ENCODE data around the gene DOCK1.

The DOCK1 gene

DNA sequence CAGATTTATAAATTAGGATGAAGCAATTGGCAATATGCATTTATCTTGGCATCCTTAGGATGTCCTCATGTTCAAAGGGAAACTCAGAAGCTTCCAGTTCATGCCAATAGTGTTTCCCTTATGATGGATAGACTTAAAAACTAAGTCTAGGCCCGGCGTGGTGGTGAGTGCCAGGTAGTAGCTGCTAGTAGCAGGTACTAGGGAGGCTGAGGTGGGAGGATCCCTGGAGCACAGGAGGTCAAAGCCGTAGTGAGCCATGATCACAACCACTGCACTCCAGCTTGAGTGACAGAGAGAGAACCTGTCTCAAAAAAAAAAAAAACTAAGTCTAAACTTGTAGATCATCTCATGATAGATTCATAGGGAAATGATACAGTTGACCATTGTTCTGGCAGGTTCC lies 115.0 kb downstream of the DOCK1 start:
- H4K20me1 ChIP-seq (ENCODE audit: insufficient read depth, low read length): no peaks in the 10 kb centered on the region
- H3K27ac ChIP-seq (ENCODE audit: low read length): no peak overlapping the region
- no peak overlapping the region for H2AFZ ChIP-seq (ENCODE audit: low read depth, low read length)
- no peaks in the 10 kb centered on the region for H3K4me1 ChIP-seq (ENCODE audit: insufficient read depth, low read length)
- no peaks in the 10 kb centered on the region for H3K79me2 ChIP-seq (ENCODE audit: insufficient read depth, low read length)
- no peak overlapping the region for H3K9ac ChIP-seq (ENCODE audit: low read depth, low read length)
- H3K27me3 ChIP-seq (ENCODE audit: insufficient read depth, low read length, poor library complexity): no peaks in the 10 kb centered on the region
- H3K4me3 ChIP-seq (ENCODE audit: low read depth in 1 of 2, low read length in 2 of 2): no peak overlapping the region
- no peak for TF ChIP-seq EZH2 (IDR thresholded peaks at IDR 0.05; ENCODE audit: borderline replicate concordance, low read depth, low read length, severe bottlenecking)
- TF ChIP-seq, protein P1, sequence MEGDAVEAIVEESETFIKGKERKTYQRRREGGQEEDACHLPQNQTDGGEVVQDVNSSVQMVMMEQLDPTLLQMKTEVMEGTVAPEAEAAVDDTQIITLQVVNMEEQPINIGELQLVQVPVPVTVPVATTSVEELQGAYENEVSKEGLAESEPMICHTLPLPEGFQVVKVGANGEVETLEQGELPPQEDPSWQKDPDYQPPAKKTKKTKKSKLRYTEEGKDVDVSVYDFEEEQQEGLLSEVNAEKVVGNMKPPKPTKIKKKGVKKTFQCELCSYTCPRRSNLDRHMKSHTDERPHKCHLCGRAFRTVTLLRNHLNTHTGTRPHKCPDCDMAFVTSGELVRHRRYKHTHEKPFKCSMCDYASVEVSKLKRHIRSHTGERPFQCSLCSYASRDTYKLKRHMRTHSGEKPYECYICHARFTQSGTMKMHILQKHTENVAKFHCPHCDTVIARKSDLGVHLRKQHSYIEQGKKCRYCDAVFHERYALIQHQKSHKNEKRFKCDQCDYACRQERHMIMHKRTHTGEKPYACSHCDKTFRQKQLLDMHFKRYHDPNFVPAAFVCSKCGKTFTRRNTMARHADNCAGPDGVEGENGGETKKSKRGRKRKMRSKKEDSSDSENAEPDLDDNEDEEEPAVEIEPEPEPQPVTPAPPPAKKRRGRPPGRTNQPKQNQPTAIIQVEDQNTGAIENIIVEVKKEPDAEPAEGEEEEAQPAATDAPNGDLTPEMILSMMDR (IDR thresholded peaks at IDR 0.05; ENCODE audit: borderline replicate concordance, extremely low read depth, low read length, poor library complexity, severe bottlenecking): no peak
- no peak overlapping the region for H3K4me2 ChIP-seq (ENCODE audit: insufficient read depth, low read length)
- ATAC-seq (ENCODE audit: insufficient read depth, low read depth): no peak
- DNase-seq: no peak
- H3K36me3 ChIP-seq (ENCODE audit: insufficient read depth, low read length): no peaks in the 10 kb centered on the region
- no peaks in the 10 kb centered on the region for H3K9me3 ChIP-seq (ENCODE audit: insufficient read depth, low read length, severe bottlenecking)

DNA sequence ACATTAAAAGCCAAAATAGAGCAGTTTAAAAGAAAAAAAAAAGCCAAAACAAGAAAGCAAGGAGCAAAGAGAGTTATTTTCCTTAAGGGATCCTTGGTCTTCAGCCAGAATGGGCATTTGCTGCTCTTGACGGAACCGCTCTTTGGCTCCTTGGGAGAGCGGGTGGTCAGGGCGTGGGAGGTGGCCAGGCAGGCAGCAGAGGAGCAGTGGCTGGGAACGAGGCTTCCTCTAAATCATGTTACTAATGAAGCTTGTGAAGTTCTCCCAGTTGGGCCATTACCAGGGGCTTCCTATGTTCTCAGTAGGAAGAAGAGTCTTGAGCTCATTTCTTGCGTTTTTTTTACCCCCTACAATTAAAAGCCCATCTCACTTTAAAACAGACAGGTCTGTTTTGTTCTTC lies 116.6 kb downstream of the DOCK1 start:
- TF ChIP-seq EZH2 (IDR thresholded peaks at IDR 0.05; ENCODE audit: borderline replicate concordance, low read depth, low read length, severe bottlenecking): no peak
- TF ChIP-seq, protein P1 (IDR thresholded peaks at IDR 0.05; ENCODE audit: borderline replicate concordance, extremely low read depth, low read length, poor library complexity, severe bottlenecking): no peak
- Histone ChIP-seq H2AFZ (ENCODE audit: low read depth, low read length) (no peak overlapping the region), H3K9ac (ENCODE audit: low read depth, low read length) (no peak overlapping the region), H3K27me3 (ENCODE audit: insufficient read depth, low read length, poor library complexity) (no peaks in the 10 kb centered on the region), H3K79me2 (ENCODE audit: insufficient read depth, low read length) (no peaks in the 10 kb centered on the region), H3K4me3 (ENCODE audit: low read depth in 1 of 2, low read length in 2 of 2) (no peak overlapping the region), H4K20me1 (ENCODE audit: insufficient read depth, low read length) (no peaks in the 10 kb centered on the region), H3K4me2 (ENCODE audit: insufficient read depth, low read length) (no peak overlapping the region), H3K27ac (ENCODE audit: low read length) (no peak overlapping the region), H3K36me3 (ENCODE audit: insufficient read depth, low read length) (no peaks in the 10 kb centered on the region), H3K9me3 (ENCODE audit: insufficient read depth, low read length, severe bottlenecking) (no peaks in the 10 kb centered on the region), H3K4me1 (ENCODE audit: insufficient read depth, low read length) (no peaks in the 10 kb centered on the region)
- DNase-seq: no peak
- ATAC-seq (ENCODE audit: insufficient read depth, low read depth): no peak

DNA sequence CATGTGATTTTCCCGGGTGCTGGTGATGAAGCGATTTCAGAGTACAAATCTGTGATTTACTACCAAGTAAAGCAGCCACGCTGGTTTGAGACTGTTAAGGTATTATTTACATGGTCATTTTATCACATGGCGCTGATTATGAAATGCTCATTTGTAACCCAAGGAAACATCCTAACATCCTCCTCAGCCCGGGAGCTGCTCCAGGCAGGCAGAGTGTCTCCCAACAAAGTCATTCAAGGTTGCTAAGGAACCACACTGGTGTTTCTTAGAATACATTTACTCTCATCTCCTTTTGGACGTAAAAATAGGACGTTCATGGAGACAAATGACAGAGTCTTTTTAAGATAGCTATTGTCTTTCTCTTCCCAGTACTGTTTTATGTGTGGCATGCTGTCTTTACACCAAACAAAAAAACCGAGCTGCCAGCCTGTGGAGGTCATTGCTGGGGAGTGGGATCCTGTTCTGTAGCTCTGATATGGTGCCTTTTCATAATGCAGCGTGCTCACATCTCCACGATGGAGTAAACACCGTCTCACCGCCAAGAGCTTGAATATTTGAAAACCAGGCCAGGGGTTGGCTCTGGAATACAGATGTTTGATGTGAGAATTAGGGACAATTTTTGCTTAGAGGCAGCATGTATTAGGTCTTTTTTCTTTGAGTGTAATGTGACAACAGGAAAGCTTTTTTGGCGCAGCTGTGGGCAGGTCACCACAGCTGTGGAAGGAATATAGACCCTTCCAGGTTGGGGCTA lies 119.6 kb downstream of the DOCK1 start:
- no peak overlapping the region for H3K4me2 ChIP-seq (ENCODE audit: insufficient read depth, low read length)
- TF ChIP-seq, protein P1 (IDR thresholded peaks at IDR 0.05; ENCODE audit: borderline replicate concordance, extremely low read depth, low read length, poor library complexity, severe bottlenecking): no peak
- TF ChIP-seq EZH2 (IDR thresholded peaks at IDR 0.05; ENCODE audit: borderline replicate concordance, low read depth, low read length, severe bottlenecking): no peak
- H3K79me2 ChIP-seq (ENCODE audit: insufficient read depth, low read length): no peaks in the 10 kb centered on the region
- no peak for DNase-seq
- no peak overlapping the region for H2AFZ ChIP-seq (ENCODE audit: low read depth, low read length)
- H3K27ac ChIP-seq (ENCODE audit: low read length): no peak overlapping the region
- H4K20me1 ChIP-seq (ENCODE audit: insufficient read depth, low read length): no peaks in the 10 kb centered on the region
- no peaks in the 10 kb centered on the region for H3K36me3 ChIP-seq (ENCODE audit: insufficient read depth, low read length)
- H3K4me3 ChIP-seq (ENCODE audit: low read depth in 1 of 2, low read length in 2 of 2): no peak overlapping the region
- ATAC-seq (ENCODE audit: insufficient read depth, low read depth): no peak
- H3K9ac ChIP-seq (ENCODE audit: low read depth, low read length): no peak overlapping the region
- no peaks in the 10 kb centered on the region for H3K27me3 ChIP-seq (ENCODE audit: insufficient read depth, low read length, poor library complexity)
- H3K4me1 ChIP-seq (ENCODE audit: insufficient read depth, low read length): no peaks in the 10 kb centered on the region
- H3K9me3 ChIP-seq (ENCODE audit: insufficient read depth, low read length, severe bottlenecking): no peaks in the 10 kb centered on the region

Data from DND-41 (cell line).